SH-SY5Y (cell line): Measurements from ENCODE around the gene MICAL2.

ENCODE experiments used
- GATA2 ChIP-seq: IDR thresholded peaks from 2 replicates; pipeline ENCODE4 v1.6.1; 2011; ENCODE audit warnings: mild to moderate bottlenecking, low read depth, low read length
- GATA3 ChIP-seq: IDR thresholded peaks from 2 replicates; pipeline ENCODE4 v1.6.1; 2011; ENCODE audit warnings: low read depth, mild to moderate bottlenecking, low read length, moderate library complexity

MICAL2 gene

GRCh38 chr11:12281571-12282478 is 171.4 kb downstream of the MICAL2 start:
- TF ChIP-seq GATA2 (no peak), GATA3 (no peak)

GRCh38 chr11:12282676-12283075 is 172.3 kb downstream of the MICAL2 start:
- no peak for TF ChIP-seq GATA2
- TF ChIP-seq GATA3, result no peak

- TF ChIP-seq GATA3 (no peak), GATA2 (no peak)
Observed at GRCh38 chr11:12284316-12285050, 174.1 kb downstream of the MICAL2 start.

GRCh38 chr11:12285106-12285505 is 174.7 kb downstream of the MICAL2 start:
- TF ChIP-seq GATA3, result no peak
- no peak for TF ChIP-seq GATA2

GRCh38 chr11:12285811-12286222 is 175.4 kb downstream of the MICAL2 start:
- TF ChIP-seq GATA3, result no peak
- no peak for TF ChIP-seq GATA2

GRCh38 chr11:12286606-12287005 is 176.2 kb downstream of the MICAL2 start:
- TF ChIP-seq GATA3 (no peak), GATA2 (no peak)

- TF ChIP-seq GATA3, result no peak
Observed at GRCh38 chr11:12287009-12287373, 176.6 kb downstream of the MICAL2 start.

GRCh38 chr11:12287374-12288211 is 177.2 kb downstream of the MICAL2 start:
- no peak for TF ChIP-seq GATA3
- no peak for TF ChIP-seq GATA2

GRCh38 chr11:12288212-12288930 is 178.0 kb downstream of the MICAL2 start:
- TF ChIP-seq GATA3 (no peak), GATA2 (no peak)

- TF ChIP-seq GATA3, result no peak
- TF ChIP-seq GATA2, result no peak
Observed at GRCh38 chr11:12288931-12289666, 178.7 kb downstream of the MICAL2 start.

GRCh38 chr11:12289667-12290476 is 179.5 kb downstream of the MICAL2 start:
- TF ChIP-seq GATA3 (no peak), GATA2 (no peak)

GRCh38 chr11:12290477-12290922 is 180.1 kb downstream of the MICAL2 start:
- TF ChIP-seq GATA3 (no peak), GATA2 (no peak)

- no peak for TF ChIP-seq GATA2
- TF ChIP-seq GATA3, result no peak
Observed at GRCh38 chr11:12291313-12291712, 180.9 kb downstream of the MICAL2 start.
